ENCODE data around the gene FABP2. TPM values are rescaled to one million over a fixed set of nuclear protein-coding genes. Genes with fewer than 3 reads are reported as not detected.

FABP2 gene
- total and polyA plus RNA-seq, 3 donors from 2014 or later: not detected

DNA sequence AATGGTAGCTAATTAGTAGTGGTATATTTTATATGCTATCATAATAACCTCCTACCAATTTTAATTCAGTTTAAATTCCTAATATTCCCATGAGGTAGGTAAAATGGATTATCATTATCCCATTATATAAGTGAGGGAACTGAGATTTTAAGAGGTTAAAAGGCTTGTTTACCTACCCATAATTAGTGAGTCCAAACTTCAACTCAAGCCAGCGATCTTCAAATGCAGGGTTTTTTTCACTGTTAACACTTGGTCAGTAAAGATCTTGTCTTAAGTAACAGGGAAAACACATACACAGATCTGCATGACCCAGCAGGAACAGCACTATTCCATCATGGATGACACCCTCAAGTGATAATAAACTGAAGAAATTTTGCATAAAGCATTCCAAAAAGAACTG, 31.3 kb downstream of the FABP2 start:
- no peaks in the 10 kb centered on the region for H3K27me3 ChIP-seq
- DNase-seq: no peak
- H3K36me3 ChIP-seq (ENCODE audit: low read depth, missing control alignments): no peaks in the 10 kb centered on the region
- no peak overlapping the region for H3K27ac ChIP-seq
- intact Hi-C loops (cut with DNase I; ENCODE audit: low total_unique reads): no loop called here
- 90 to 100% methylated on average over 1 of the region's 1 CpG for WGBS, 2 donors
- H3K9me3 ChIP-seq: no peaks in the 10 kb centered on the region
- H3K4me1 ChIP-seq: peaks cover 6% of the 10 kb centered on the region
- H3K4me3 ChIP-seq: no peak overlapping the region
- TF ChIP-seq POLR2A (IDR thresholded peaks at IDR 0.05): no peak
- no peak for TF ChIP-seq CTCF (IDR thresholded peaks at IDR 0.05)

- intact Hi-C loops (cut with DNase I; ENCODE audit: low total_unique reads): loop anchor here (5.0 kb wide), 1 partner anchor 307 kb away; no protein-coding TSS in a partner anchor
- Histone ChIP-seq H3K36me3 (ENCODE audit: low read depth, missing control alignments) (no peaks in the 10 kb centered on the region), H3K4me1 (peaks cover 6% of the 10 kb centered on the region), H3K27ac (no peak overlapping the region), H3K9me3 (no peaks in the 10 kb centered on the region), H3K4me3 (no peak overlapping the region), H3K27me3 (no peaks in the 10 kb centered on the region)
- no peak for TF ChIP-seq CTCF (IDR thresholded peaks at IDR 0.05)
- TF ChIP-seq POLR2A (IDR thresholded peaks at IDR 0.05): no peak
- no peak for DNase-seq
- WGBS, 2 donors: 90 to 93% methylated on average over 5 of the region's 5 CpGs
These were observed 32.6 kb downstream of the FABP2 start for GRCh38 chr4:119289313-119289712.

- WGBS, 2 donors: 49 to 57% methylated on average over 3 of the region's 3 CpGs
- H3K36me3 ChIP-seq (ENCODE audit: low read depth, missing control alignments): no peaks in the 10 kb centered on the region
- H3K27ac ChIP-seq: no peak overlapping the region
- DNase-seq: peak; percentile 43
- no peaks in the 10 kb centered on the region for H3K9me3 ChIP-seq
- H3K4me3 ChIP-seq: no peak overlapping the region
- H3K4me1 ChIP-seq: peaks cover 6% of the 10 kb centered on the region
- no peaks in the 10 kb centered on the region for H3K27me3 ChIP-seq
- intact Hi-C loops (cut with DNase I; ENCODE audit: low total_unique reads): loop anchor here (5.0 kb wide), 1 partner anchor 304 kb away; no protein-coding TSS in a partner anchor
- TF ChIP-seq POLR2A (IDR thresholded peaks at IDR 0.05): no peak
- peak; percentile 59 to 73 (median 70) for TF ChIP-seq CTCF (IDR thresholded peaks at IDR 0.05)
These were observed 35.4 kb downstream of the FABP2 start for GRCh38 chr4:119286377-119287002.

- no peaks in the 10 kb centered on the region for H3K27me3 ChIP-seq
- intact Hi-C loops (cut with DNase I; ENCODE audit: low total_unique reads): loop anchor here (5.0 kb wide), 1 partner anchor 303 kb away; no protein-coding TSS in a partner anchor
- DNase-seq: no peak
- 27 to 28% methylated on average over 4 of the region's 4 CpGs for WGBS, 2 donors
- peaks cover 6% of the 10 kb centered on the region for H3K4me1 ChIP-seq
- no peak overlapping the region for H3K4me3 ChIP-seq
- peak overlapping the region; percentile 18 to 40 for H3K27ac ChIP-seq
- TF ChIP-seq POLR2A (IDR thresholded peaks at IDR 0.05) (no peak), CTCF (IDR thresholded peaks at IDR 0.05) (peak in 2 of 3 experiments; percentile 13 to 19)
- H3K9me3 ChIP-seq: no peaks in the 10 kb centered on the region
- H3K36me3 ChIP-seq (ENCODE audit: low read depth, missing control alignments): no peaks in the 10 kb centered on the region
These were observed 36.8 kb downstream of the FABP2 start for GRCh38 chr4:119284876-119285780.

Measured in testis (tissue), 3 donors.